Epithelial cell of prostate (primary cell): ENCODE data around the gene PPFIBP1.

Experiments
- DNase-seq: peaks from one replicate; pipeline ENCODE4 v3.0.0-alpha.2; 2011; ENCODE audit warnings: low read depth, low spot score
- H3K27ac ChIP-seq: fragments of 450-650 bp; 2 replicates; pipeline ENCODE4 v1.5.1; 2017; ENCODE audit warnings: mild to moderate bottlenecking

The PPFIBP1 gene

GRCh38 chr12:27511031-27511722 lies 12.8 kb upstream of the PPFIBP1 start:
- no peak overlapping the region for H3K27ac ChIP-seq
- DNase-seq, result no peak

- DNase-seq, result no peak
- H3K27ac ChIP-seq, result no peak overlapping the region
Observed at GRCh38 chr12:27511723-27512045, 12.3 kb upstream of the PPFIBP1 start.

- no peak overlapping the region for H3K27ac ChIP-seq
- DNase-seq, result no peak
Observed at GRCh38 chr12:27513155-27513824, 10.7 kb upstream of the PPFIBP1 start.

GRCh38 chr12:27515671-27516070 lies 8.3 kb upstream of the PPFIBP1 start:
- H3K27ac ChIP-seq, result no peak overlapping the region
- no peak for DNase-seq

GRCh38 chr12:27516625-27517024 lies 7.4 kb upstream of the PPFIBP1 start:
- H3K27ac ChIP-seq, result no peak overlapping the region
- DNase-seq, result no peak

- no peak for DNase-seq
Observed at GRCh38 chr12:27517546-27517945, 6.5 kb upstream of the PPFIBP1 start.

GRCh38 chr12:27517961-27518665 lies 5.9 kb upstream of the PPFIBP1 start:
- no peak overlapping the region for H3K27ac ChIP-seq
- DNase-seq, result no peak

More at GRCh38 chr12:27517546-27517945, 6.5 kb upstream of the PPFIBP1 start:
- no peak overlapping the region for H3K27ac ChIP-seq

- DNase-seq, result no peak
- H3K27ac ChIP-seq, result no peak overlapping the region
Observed at GRCh38 chr12:27521066-27521465, 2.9 kb upstream of the PPFIBP1 start.

- no peak for DNase-seq
- no peak overlapping the region for H3K27ac ChIP-seq
Observed at GRCh38 chr12:27521981-27522380, 2.0 kb upstream of the PPFIBP1 start.

GRCh38 chr12:27523305-27523641 lies 733 bp upstream of the PPFIBP1 start:
- H3K27ac ChIP-seq, result peak overlapping the region; percentile 86
- DNase-seq, result no peak

GRCh38 chr12:27524494-27524835 lies 459 bp downstream of the PPFIBP1 start:
- no peak for DNase-seq
- peak overlapping the region; percentile 86 for H3K27ac ChIP-seq

GRCh38 chr12:27524839-27525753 lies 1.1 kb downstream of the PPFIBP1 start:
- peak; percentile 27 for DNase-seq
- H3K27ac ChIP-seq, result peak overlapping the region; percentile 86

- DNase-seq, result no peak
- no peak overlapping the region for H3K27ac ChIP-seq
Observed at GRCh38 chr12:27527512-27527911, 3.5 kb downstream of the PPFIBP1 start.

GRCh38 chr12:27528788-27529187 lies 4.8 kb downstream of the PPFIBP1 start:
- DNase-seq, result no peak
- no peak overlapping the region for H3K27ac ChIP-seq

GRCh38 chr12:27530157-27530922 lies 6.3 kb downstream of the PPFIBP1 start:
- DNase-seq, result no peak
- no peak overlapping the region for H3K27ac ChIP-seq

- DNase-seq, result no peak
- H3K27ac ChIP-seq, result no peak overlapping the region
Observed at GRCh38 chr12:27531896-27532295, 7.9 kb downstream of the PPFIBP1 start.

- no peak for DNase-seq
- no peak overlapping the region for H3K27ac ChIP-seq
Observed at GRCh38 chr12:27534060-27534764, 10.2 kb downstream of the PPFIBP1 start.

- no peak for DNase-seq
- H3K27ac ChIP-seq, result no peak overlapping the region
Observed at GRCh38 chr12:27534765-27535161, 10.8 kb downstream of the PPFIBP1 start.

GRCh38 chr12:27535318-27535717 lies 11.3 kb downstream of the PPFIBP1 start:
- H3K27ac ChIP-seq, result no peak overlapping the region
- no peak for DNase-seq
